K562 (cell line): Measurements from ENCODE around the gene ANKRD24. TPM values are rescaled to one million over a fixed set of nuclear protein-coding genes. Genes with fewer than 3 reads are reported as not detected.

Experiments
- CAMTA2 ChIP-seq: fragments of 250-450 bp; sonication (Bioruptor Pico); conservative IDR thresholded peaks from 2 replicates; pipeline ENCODE4 v1.5.1; 2022
- CBX5 ChIP-seq: IDR thresholded peaks from 2 replicates; pipeline ENCODE4 v1.6.1; 2014; ENCODE audit warnings: low read depth, borderline replicate concordance
- FOSL1 ChIP-seq: fragments of 200-800 bp; sonication (Bioruptor generic); conservative IDR thresholded peaks from 2 replicates; pipeline ENCODE4 v1.6.1; 2016; ENCODE audit warnings: missing genetic modification characterization, missing compliant biosample characterization
- KLF1 ChIP-seq: fragments of 450-650 bp; IDR thresholded peaks from 2 replicates; pipeline ENCODE4 v1.6.1; 2016; ENCODE audit warnings: missing genetic modification characterization, missing compliant biosample characterization
- NCOA1 ChIP-seq: fragments of 450-650 bp; IDR thresholded peaks from 2 replicates; pipeline ENCODE4 v1.6.1; 2016; ENCODE audit warnings: low read depth
- NFYB ChIP-seq: IDR thresholded peaks from 2 replicates; pipeline ENCODE4 v1.6.1; 2011; ENCODE audit warnings: mild to moderate bottlenecking, moderate library complexity; ENCODE audit not compliant: insufficient read length; ENCODE audit errors: extremely low read depth
- NR2F6 ChIP-seq: fragments of 450-650 bp; formaldehyde crosslinking; IDR thresholded peaks from 2 replicates; pipeline ENCODE4 v1.4.0; 2020; ENCODE audit warnings: mild to moderate bottlenecking
- POLR2AphosphoS5 ChIP-seq: IDR thresholded peaks from 2 replicates; pipeline ENCODE4 v1.6.1; 2011; ENCODE audit warnings: mild to moderate bottlenecking, low read depth, low read length, moderate library complexity; ENCODE audit not compliant: control insufficient read depth, insufficient read depth
- ZNF263 ChIP-seq: sonication (generic); formaldehyde crosslinking; IDR thresholded peaks from 2 replicates; pipeline ENCODE4 v1.8.0; 2022; ENCODE audit warnings: mild to moderate bottlenecking, missing genetic modification reagents, borderline replicate concordance
- ZNF507 ChIP-seq: conservative IDR thresholded peaks from 2 replicates; pipeline ENCODE4 v1.6.1; 2017; ENCODE audit warnings: missing genetic modification characterization, missing compliant biosample characterization
- polyA plus RNA-seq, 8 experiments: library from polyadenylated mRNA; depleted of rRNA in 4 of 8; stranded (reverse) in 5 of 8; unstranded in 3 of 8; fragments of >200 nt; fragmentation: Nextera tagmentation in 2 of 8; fragmentation: Illumina TruSeq in 1 of 8; extraction: Ambion mirVana in 2 of 8; extraction: Trizol in 1 of 8; gene quantifications; 2 replicates each; pipeline versions ENCODE4 v1.2.1 to v1.2.3, GENCODE V29; 2011 to 2014; ENCODE audit warnings: inconsistent platforms in 1 of 8, missing spikeins in 1 of 8
- total RNA-seq, 7 experiments: library from RNA; depleted of rRNA in 6 of 7; stranded (reverse); fragments of >200 nt in 6 of 7; fragmentation: Illumina TruSeq in 2 of 7; extraction: Trizol in 2 of 7; gene quantifications; 2 replicates each; pipeline versions ENCODE4 v1.2.1 to v1.2.3, GENCODE V29; 2011 to 2021; ENCODE audit warnings: low replicate concordance in 1 of 7
- TF ChIP-seq, protein P1 (sequence below): sonication (generic); formaldehyde crosslinking; IDR thresholded peaks from 2 replicates; pipeline ENCODE4 v1.8.1; 2023; ENCODE audit warnings: mild to moderate bottlenecking, missing genetic modification reagents, moderate library complexity
- TF ChIP-seq, protein P2 (sequence below): fragments of 450-650 bp; IDR thresholded peaks from 2 replicates; pipeline ENCODE4 v1.7.0; 2016; ENCODE audit warnings: borderline replicate concordance
- TF ChIP-seq, protein P3 (sequence below): sonication (generic); formaldehyde crosslinking; IDR thresholded peaks from 2 replicates; pipeline ENCODE4 v1.8.0; 2023; ENCODE audit warnings: missing genetic modification reagents, mild to moderate bottlenecking, borderline replicate concordance
- TF ChIP-seq, protein P4 (sequence below): fragments of 150-350 bp; IDR thresholded peaks from 2 replicates; pipeline ENCODE4 v1.6.1; 2014; ENCODE audit warnings: low read depth, mild to moderate bottlenecking, low read length, borderline replicate concordance

ANKRD24 gene
- total and polyA plus RNA-seq, 9 of the 15 experiments (the other 6 are each of a cell fraction or from before 2014, with no cell fraction given): 0.07 to 0.12 (median 0.09) TPM; not detected in 5

DNA sequence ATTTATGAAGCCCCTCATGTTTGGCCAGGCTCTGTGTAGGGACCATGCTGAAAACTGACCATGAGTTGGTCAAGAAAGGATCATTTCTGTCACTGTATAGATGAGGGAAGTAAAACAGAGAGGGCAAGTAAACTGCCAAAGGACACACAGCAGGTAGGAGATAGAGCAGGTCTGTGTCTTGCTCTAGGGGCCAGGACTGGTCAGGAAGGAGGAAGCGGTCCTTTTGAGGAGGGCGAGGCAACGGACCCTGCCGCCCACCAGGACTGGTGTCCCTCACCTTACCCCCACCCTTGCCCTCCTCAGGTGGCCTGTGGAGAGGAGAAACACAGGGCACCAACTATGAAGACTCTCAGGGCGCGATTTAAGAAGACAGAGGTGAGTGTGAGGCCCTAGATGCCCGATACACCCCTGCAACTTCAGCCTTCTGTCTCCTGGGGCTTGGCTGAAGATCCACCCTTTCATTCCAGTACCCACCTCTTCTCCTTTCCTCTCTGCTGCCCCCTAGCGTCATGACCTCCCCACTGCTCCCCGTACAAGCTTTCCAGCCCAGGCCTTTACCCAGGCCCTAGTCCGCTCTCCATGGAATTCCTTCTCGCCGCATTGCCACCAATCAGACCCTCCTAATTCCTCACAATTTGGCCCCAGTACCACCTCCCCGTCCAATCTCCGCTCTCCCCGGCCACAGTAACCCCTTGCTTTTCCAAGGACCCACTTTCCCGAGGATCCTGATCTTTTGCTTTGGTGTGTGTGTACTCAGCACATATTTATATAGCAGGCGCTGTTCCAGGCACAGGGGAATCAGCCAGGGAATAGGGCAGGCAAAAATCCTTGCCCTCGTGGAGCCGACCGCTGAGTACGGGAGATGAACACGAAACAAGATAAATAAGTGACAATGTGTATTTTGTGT lies 3.9 kb downstream of the ANKRD24 start (continued):
- TF ChIP-seq, protein P1, sequence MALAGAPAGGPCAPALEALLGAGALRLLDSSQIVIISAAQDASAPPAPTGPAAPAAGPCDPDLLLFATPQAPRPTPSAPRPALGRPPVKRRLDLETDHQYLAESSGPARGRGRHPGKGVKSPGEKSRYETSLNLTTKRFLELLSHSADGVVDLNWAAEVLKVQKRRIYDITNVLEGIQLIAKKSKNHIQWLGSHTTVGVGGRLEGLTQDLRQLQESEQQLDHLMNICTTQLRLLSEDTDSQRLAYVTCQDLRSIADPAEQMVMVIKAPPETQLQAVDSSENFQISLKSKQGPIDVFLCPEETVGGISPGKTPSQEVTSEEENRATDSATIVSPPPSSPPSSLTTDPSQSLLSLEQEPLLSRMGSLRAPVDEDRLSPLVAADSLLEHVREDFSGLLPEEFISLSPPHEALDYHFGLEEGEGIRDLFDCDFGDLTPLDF (CRISPR knock-in tag): no peak
- TF ChIP-seq POLR2AphosphoS5 (no peak), NCOA1 (no peak), NFYB (no peak), KLF1 (tag) (no peak), NR2F6 (no peak), CBX5 (no peak), CAMTA2 (no peak), FOSL1 (tag) (no peak), ZNF263 (CRISPR knock-in tag) (no peak; the same call in 1 of the 2 replicates), ZNF507 (no peak)
- TF ChIP-seq, protein P2, sequence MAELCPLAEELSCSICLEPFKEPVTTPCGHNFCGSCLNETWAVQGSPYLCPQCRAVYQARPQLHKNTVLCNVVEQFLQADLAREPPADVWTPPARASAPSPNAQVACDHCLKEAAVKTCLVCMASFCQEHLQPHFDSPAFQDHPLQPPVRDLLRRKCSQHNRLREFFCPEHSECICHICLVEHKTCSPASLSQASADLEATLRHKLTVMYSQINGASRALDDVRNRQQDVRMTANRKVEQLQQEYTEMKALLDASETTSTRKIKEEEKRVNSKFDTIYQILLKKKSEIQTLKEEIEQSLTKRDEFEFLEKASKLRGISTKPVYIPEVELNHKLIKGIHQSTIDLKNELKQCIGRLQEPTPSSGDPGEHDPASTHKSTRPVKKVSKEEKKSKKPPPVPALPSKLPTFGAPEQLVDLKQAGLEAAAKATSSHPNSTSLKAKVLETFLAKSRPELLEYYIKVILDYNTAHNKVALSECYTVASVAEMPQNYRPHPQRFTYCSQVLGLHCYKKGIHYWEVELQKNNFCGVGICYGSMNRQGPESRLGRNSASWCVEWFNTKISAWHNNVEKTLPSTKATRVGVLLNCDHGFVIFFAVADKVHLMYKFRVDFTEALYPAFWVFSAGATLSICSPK: no peak
- TF ChIP-seq, protein P3, sequence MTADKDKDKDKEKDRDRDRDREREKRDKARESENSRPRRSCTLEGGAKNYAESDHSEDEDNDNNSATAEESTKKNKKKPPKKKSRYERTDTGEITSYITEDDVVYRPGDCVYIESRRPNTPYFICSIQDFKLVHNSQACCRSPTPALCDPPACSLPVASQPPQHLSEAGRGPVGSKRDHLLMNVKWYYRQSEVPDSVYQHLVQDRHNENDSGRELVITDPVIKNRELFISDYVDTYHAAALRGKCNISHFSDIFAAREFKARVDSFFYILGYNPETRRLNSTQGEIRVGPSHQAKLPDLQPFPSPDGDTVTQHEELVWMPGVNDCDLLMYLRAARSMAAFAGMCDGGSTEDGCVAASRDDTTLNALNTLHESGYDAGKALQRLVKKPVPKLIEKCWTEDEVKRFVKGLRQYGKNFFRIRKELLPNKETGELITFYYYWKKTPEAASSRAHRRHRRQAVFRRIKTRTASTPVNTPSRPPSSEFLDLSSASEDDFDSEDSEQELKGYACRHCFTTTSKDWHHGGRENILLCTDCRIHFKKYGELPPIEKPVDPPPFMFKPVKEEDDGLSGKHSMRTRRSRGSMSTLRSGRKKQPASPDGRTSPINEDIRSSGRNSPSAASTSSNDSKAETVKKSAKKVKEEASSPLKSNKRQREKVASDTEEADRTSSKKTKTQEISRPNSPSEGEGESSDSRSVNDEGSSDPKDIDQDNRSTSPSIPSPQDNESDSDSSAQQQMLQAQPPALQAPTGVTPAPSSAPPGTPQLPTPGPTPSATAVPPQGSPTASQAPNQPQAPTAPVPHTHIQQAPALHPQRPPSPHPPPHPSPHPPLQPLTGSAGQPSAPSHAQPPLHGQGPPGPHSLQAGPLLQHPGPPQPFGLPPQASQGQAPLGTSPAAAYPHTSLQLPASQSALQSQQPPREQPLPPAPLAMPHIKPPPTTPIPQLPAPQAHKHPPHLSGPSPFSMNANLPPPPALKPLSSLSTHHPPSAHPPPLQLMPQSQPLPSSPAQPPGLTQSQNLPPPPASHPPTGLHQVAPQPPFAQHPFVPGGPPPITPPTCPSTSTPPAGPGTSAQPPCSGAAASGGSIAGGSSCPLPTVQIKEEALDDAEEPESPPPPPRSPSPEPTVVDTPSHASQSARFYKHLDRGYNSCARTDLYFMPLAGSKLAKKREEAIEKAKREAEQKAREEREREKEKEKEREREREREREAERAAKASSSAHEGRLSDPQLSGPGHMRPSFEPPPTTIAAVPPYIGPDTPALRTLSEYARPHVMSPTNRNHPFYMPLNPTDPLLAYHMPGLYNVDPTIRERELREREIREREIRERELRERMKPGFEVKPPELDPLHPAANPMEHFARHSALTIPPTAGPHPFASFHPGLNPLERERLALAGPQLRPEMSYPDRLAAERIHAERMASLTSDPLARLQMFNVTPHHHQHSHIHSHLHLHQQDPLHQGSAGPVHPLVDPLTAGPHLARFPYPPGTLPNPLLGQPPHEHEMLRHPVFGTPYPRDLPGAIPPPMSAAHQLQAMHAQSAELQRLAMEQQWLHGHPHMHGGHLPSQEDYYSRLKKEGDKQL (CRISPR knock-in tag): no peak
- TF ChIP-seq, protein P4, sequence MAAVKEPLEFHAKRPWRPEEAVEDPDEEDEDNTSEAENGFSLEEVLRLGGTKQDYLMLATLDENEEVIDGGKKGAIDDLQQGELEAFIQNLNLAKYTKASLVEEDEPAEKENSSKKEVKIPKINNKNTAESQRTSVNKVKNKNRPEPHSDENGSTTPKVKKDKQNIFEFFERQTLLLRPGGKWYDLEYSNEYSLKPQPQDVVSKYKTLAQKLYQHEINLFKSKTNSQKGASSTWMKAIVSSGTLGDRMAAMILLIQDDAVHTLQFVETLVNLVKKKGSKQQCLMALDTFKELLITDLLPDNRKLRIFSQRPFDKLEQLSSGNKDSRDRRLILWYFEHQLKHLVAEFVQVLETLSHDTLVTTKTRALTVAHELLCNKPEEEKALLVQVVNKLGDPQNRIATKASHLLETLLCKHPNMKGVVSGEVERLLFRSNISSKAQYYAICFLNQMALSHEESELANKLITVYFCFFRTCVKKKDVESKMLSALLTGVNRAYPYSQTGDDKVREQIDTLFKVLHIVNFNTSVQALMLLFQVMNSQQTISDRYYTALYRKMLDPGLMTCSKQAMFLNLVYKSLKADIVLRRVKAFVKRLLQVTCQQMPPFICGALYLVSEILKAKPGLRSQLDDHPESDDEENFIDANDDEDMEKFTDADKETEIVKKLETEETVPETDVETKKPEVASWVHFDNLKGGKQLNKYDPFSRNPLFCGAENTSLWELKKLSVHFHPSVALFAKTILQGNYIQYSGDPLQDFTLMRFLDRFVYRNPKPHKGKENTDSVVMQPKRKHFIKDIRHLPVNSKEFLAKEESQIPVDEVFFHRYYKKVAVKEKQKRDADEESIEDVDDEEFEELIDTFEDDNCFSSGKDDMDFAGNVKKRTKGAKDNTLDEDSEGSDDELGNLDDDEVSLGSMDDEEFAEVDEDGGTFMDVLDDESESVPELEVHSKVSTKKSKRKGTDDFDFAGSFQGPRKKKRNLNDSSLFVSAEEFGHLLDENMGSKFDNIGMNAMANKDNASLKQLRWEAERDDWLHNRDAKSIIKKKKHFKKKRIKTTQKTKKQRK: no peak
